Measurements from ENCODE around the gene TFAP2E. TPM values are rescaled to one million over a fixed set of nuclear protein-coding genes. Genes with fewer than 3 reads are reported as not detected.

Gene TFAP2E
- total RNA-seq, 1 donor from 2014 or later = 0.30 TPM

DNA sequence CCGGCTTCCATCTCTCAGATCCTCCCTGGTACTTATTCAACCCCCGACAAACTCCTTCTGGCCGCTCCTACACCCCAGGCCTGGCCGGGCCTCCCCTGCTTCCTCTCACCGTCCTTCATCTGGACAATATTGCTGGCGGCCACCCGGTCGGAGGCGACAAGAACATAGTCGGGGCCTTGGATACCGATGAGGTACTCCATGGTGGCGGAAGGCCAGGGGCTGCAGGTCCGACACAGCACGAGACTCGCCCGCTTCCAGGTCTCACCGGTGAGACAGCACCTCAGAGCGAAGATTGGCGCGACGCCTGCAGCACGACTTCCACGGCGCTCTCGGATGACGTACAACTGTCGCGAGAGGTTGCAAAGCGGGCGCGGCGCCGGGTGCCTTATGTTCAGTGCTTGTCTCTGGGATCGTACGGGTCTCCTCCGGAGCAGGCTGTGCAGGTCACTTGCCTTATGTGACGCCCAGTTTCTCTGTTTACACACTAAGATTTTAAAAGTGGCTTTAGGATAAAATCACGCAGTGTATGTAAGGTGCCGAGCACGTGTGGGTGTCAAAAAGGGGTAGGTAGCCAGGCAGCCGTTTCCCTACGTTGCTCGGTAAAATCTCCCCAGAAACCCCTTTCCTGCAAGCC lies 68.2 kb downstream of the TFAP2E start, which contains the start of gene PSMB2:
PSMB2 (minus strand) TSS at position 294 of the 634 bp plus-strand sequence; CDS start at position 200, 94 bp downstream.
- Histone ChIP-seq H3K9me3 (replicated peaks) (no peaks in the 10 kb centered on the region), H3K27ac (replicated peaks) (peak within 1 kb of the TSS; percentile 89), H3K4me1 (peaks cover 60% of the 10 kb centered on the region), H3K4me3 (peak within 1 kb of the TSS; percentile 91), H3K27me3 (ENCODE audit: low read depth) (peaks cover 8% of the 10 kb centered on the region), H3K36me3 (no peaks in the 10 kb centered on the region)
- intact Hi-C loops (cut with micrococcal nuclease) = no loop called here
- DNase-seq = peak; percentile 97
- TF ChIP-seq, protein P1, sequence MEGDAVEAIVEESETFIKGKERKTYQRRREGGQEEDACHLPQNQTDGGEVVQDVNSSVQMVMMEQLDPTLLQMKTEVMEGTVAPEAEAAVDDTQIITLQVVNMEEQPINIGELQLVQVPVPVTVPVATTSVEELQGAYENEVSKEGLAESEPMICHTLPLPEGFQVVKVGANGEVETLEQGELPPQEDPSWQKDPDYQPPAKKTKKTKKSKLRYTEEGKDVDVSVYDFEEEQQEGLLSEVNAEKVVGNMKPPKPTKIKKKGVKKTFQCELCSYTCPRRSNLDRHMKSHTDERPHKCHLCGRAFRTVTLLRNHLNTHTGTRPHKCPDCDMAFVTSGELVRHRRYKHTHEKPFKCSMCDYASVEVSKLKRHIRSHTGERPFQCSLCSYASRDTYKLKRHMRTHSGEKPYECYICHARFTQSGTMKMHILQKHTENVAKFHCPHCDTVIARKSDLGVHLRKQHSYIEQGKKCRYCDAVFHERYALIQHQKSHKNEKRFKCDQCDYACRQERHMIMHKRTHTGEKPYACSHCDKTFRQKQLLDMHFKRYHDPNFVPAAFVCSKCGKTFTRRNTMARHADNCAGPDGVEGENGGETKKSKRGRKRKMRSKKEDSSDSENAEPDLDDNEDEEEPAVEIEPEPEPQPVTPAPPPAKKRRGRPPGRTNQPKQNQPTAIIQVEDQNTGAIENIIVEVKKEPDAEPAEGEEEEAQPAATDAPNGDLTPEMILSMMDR (IDR thresholded peaks at IDR 0.05; ENCODE audit: borderline replicate concordance) = no peak

DNA sequence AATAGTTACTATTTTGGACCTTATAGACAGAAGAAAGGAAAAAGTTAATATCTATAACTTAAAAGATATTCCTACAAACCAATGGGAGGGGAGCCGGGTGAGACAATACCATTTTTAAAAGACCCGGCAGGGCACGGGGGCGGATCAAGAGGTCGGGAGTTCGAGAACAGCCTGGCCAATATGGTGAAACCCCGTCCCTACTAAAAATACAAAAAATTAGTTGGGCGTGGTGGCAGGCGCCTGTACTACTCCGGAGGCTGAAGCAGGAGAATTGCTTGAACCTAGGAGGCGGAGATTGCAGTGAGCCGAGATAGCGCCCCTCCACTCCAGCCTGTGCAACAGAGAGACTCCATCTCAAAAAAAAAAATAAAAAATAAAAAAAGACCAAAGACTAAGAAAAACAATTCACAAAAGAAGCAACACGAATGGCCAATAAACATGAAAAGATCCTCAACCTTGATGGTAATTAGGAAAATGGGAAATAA lies 69.4 kb downstream of the TFAP2E start:
- Histone ChIP-seq H3K27me3 (ENCODE audit: low read depth) (peaks cover 8% of the 10 kb centered on the region), H3K4me3 (peak overlapping the region; percentile 91), H3K36me3 (no peaks in the 10 kb centered on the region), H3K4me1 (peaks cover 49% of the 10 kb centered on the region), H3K9me3 (replicated peaks) (no peaks in the 10 kb centered on the region), H3K27ac (replicated peaks) (peak overlapping the region; percentile 89)
- intact Hi-C loops (cut with micrococcal nuclease) = no loop called here
- TF ChIP-seq, protein P1 (IDR thresholded peaks at IDR 0.05; ENCODE audit: borderline replicate concordance) = no peak
- no peak for DNase-seq

DNA sequence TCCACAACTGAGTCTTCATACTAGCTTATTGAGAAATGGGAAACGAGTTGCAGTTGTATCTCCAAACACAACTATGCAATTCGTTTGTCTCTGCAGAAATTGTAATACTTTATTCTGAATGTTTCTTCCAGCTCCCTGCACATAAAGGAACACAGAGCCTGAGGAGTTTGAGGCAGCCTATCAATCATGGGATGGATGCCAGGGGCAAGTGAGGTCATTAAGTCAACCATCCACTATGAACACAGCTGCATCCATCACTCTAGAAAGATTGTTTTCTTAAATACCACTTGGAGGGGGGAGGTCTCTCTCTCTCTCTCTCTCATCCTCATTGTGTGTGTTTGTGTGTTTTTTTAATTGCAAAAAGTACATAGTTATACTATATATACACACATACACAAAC lies 71.1 kb downstream of the TFAP2E start:
- Histone ChIP-seq H3K9me3 (replicated peaks) (no peaks in the 10 kb centered on the region), H3K27me3 (ENCODE audit: low read depth) (peaks cover 8% of the 10 kb centered on the region), H3K4me3 (no peak overlapping the region), H3K27ac (replicated peaks) (no peak overlapping the region), H3K4me1 (peaks cover 32% of the 10 kb centered on the region), H3K36me3 (no peaks in the 10 kb centered on the region)
- intact Hi-C loops (cut with micrococcal nuclease) = no loop called here
- TF ChIP-seq, protein P1 (IDR thresholded peaks at IDR 0.05; ENCODE audit: borderline replicate concordance) = no peak
- no peak for DNase-seq

Other genes starting within 250 kb of the TFAP2E start
- gene KIAA0319L, start 15.9 kb upstream of the TFAP2E start, total RNA-seq = 64.3 TPM
- gene NCDN, start 15.5 kb upstream of the TFAP2E start, total RNA-seq = 26.1 TPM
- gene PSMB2, start 68.2 kb downstream of the TFAP2E start, total RNA-seq = 39.9 TPM
- gene C1orf216, start 145.6 kb downstream of the TFAP2E start, total RNA-seq = 9.8 TPM
- 0.49 TPM for gene CLSPN, start 196.7 kb downstream of the TFAP2E start, total RNA-seq
- 14.6 TPM for gene AGO4, start 234.7 kb downstream of the TFAP2E start, total RNA-seq

All from left ventricle myocardium inferior (tissue), 1 donor.